ENCODE measurements around the gene S100A3.
A peak's percentile ranks its signal among the peaks of the same experiment; 100 is the strongest.
"Not testable (repeated sequence)": the region's sequence is repeated elsewhere in the genome, so short reads cannot be mapped to it uniquely, and the experiment has no call there.

Gene S100A3

DNA sequence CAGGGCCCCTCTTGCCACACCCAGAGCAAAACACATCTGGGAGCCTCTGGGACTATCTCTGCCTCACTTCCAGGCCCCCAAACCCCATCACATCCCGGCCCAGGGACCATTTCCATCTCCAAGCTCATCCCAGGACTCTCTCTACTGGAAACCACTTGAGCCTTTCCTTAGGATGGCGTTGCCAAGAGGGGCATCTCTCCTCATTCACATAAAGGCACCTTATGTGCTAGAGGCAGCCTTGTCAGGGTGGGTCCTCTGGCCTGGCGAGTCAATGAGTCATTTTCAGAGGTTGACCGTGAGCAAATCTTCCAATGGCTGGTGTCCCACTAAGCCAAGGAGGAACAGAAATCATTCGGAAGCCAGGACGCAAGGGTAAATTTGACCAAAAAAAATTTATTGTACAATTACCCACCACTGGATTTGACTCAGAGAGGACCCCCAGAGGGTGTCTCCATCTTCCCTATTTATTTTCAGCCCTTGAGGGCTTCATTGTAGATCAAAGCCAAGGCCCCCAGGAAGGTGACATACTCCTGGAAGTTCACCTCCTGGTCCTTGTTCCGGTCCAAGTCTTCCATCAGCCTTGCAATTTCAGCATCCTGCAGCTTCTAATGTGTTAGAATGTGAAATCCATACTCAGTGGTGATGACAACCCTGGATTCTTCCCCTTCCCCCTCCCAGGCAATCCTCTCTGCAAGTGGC is 14.7 kb downstream of the S100A3 start:
- DNase-seq: no peak

DNA sequence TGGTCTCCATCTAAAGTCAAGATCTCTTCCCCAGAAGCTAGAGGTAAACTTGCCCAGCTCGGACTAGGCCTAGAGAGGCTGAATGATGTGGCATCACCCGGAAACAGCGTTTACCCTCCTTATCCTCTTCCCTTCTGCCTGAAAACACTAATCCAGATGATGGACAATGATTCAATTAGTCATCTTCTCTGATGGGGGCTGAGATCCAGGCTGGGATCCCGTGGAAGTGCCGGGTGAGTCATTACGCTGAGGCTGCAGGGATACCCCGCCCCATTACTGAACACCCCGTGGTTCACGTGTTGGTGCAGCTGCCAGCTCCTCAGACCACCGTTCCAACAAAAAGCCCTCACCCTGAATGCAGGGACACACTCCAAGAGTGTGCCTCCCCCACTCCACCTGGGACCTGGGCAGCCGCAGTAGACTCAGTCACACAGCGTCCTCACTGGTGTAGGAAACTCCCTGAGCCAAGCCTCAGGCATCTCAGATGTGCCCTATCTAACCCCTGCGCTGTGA is 15.3 kb downstream of the S100A3 start:
- DNase-seq: no peak

DNA sequence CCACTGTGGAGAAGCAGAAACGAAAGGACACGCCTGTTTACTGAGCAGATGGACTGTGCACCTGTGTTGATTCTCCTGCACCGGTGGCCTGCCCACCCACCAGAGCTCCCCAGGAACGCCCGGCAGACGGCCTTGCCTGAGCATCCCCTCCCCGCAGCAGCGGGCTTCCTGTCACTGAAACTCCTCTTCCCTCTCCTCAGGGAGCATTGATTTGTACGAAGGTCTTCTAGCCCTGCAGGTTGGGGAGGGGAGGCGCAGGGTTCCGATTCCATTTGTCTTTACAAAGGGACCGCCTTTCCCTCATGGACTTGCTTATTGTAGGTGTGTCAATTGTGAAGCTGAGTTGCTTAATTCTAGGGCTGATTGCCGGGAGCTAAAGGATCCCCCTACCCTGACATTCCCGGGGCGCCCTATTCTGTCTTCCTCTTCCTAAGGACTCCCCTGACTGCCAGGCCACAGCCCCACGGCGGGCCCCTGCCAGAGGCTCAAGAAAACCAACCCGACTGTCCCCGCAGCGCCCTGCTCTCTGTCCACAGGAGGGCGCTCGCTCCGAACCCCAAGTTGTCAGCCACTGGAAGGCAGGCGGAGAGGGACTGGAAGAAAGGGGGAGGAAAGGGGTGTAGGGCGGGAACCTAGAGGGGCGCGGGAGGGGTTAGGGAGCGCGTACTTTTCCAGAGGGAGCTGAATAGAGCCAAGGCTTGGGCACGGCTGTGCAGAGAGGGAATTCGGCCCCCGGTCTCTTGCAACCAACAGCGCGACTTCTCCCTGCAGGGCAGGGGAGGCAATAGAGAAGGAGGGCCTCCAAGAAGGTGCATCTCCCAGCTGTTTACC is 16.1 kb downstream of the S100A3 start:
- peak; percentile 64 for DNase-seq

DNA sequence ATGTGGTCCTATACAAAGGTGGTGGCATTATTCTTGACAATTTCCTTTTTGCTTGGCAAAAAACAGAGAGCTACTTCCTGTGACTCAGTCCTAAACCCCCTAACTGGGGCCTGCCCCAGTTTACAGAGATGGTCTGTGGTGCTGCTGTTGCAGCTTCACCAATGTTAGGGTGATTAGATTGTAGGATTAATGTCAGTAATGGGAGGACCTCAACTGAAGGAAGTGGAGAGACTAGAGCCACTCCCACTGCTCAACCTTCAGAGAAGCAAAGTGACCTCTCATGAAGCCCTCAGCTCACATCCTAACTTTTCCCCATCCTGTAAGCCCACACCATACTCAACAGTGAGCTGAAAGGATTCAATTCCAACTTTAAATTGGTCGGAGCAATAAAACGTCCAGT is 16.9 kb downstream of the S100A3 start:
- no peak for DNase-seq

DNA sequence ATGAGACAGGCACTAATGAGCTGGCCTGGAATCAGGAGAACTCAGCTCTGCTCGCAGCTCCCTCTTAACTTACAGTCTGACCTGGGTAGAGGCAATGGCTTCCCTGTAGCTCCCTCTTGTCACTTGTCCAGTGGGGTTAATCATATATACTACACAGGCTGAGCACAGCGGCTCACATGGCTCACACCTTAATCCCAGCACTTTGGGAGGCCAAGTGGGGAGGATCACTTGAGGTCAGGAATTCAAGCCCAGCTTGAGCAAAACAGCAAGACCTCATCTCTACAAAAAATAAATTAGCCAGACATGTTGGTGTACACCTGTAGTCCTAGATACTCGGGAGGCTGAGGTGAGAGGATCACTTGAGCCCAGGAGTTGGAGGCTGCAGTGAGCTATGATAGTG is 17.4 kb downstream of the S100A3 start:
- DNase-seq: no peak

DNA sequence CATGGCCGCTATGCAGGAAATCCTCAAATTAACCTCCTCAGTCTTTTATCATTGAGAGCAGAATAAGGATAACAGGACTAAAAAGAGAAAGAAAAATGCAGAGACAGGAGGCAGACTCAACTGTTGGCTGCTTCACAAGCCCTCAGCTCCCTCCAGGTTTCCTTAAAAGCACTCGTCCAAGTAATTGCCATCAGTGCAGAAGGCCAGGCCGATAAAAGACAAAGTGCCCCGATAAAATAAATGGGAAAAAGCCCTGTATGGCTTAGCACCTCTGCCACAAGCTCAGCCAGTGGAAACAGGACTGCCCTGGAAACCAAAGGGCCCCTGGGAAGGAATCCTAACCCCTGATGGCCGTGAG is 21.4 kb downstream of the S100A3 start:
- no peak for DNase-seq

DNA sequence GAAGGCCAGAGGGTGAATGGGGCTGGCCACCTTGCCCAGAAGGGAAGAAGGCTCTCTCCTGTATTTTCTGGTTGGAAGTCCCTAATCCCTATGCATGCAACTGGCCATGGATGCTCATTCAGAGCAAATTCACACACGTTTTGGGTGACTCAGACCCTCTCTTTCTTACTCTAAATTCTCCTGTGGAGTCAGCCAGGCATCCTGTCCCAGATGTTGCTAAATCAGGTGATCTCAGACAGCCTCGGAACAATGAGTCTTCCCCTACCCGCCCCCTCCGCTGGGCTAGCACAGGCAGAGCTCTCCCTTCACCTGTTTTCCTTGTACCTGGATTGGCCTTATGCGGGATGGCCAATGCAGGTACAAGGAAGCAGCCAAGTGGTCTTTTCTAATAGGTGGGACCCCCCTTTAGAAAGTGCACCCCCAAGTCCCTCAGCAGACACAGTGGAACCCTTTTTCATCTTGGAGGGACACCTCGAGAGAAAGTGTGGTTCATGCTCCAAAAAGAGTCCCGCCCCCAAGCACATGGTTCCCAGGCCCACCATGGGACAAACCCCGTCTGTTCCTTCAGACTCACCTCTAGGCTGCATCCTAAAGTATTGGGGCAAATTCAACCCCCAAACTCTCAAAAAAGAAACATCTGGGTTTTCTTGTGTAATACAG is 21.9 kb downstream of the S100A3 start:
- DNase-seq: no peak

DNA sequence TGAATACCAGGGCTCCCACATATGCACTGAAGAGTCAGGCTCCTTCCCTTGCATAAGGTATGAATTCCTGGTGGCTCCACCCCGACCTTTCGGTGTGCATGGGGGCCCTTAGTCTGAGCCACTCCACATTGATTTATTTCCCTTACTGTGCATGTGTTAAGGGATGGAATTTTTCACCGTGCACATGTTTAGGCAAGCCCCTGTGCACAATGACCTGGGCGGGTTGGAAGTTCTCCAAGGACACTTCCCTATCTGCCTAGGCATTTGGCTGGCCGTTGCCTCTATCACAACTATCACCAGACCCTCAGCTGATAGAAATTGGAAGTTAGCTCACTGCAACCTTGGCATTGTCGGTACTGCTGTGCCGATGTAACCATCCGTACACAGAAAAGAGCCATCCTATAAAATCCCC is 22.9 kb downstream of the S100A3 start:
- peak; percentile 35 for DNase-seq

DNA sequence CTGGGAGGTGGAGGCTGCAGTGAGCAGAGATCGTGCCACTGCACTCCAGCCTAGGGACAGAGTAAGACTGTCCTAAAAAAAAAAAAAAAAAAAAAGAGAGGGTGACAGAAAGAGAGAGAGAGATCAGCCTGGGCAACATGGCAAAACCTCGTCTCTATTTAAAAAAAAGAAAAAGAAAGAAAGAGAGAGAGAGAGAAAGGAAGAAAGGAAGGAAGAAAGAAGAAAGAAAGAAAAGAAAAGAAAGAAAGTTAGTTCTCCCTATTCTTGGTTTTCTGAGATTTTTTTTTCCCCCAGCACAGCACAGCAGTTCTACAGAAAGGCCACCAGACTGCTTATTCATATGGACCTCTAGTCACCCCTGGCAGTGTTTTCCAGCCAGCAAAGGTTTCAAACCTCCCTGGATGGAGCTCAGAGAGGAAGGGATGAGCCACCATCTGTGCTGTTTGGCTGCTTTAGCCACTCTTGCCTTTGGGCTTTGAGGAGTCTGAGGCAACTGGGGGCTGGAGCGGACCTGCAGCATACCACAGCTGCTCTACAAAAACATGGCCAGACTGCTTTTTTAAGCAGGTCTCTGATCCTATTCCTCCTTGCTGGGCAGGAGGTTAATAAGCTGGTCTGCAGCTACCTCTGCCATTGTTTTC is 23.9 kb downstream of the S100A3 start:
- no peak for DNase-seq

DNA sequence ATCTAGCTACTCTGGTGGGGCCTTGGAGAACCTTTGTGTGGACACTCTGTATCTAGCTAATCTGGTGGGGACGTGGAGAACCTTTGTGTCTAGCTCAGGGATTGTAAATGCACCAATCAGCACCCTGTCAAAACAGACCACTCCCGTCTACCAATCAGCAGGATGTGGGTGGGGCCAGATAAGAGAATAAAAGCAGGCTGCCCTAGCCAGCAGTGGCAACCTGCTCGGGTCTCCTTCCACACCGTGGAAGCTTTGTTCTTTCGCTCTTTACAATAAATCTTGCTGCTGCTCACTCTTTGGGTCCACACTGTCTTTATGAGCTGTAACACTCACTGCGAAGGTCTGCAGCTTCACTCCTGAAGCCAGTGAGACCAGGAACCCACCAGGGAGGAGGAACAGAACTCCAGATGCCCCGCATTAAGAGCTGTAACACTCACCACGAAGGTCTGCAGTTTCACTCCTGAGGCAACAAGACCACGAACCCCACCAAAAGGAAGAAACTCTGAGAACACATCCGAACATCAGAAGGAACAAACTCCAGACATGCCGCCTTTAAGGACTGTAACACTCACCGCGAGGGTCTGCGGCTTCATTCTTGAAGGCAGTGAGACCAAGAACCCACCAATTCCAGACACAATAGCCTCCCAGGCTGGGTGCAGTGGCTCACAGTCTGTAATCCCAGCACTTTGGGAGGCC is 26.6 kb downstream of the S100A3 start:
- not testable (repeated sequence) for DNase-seq

DNA sequence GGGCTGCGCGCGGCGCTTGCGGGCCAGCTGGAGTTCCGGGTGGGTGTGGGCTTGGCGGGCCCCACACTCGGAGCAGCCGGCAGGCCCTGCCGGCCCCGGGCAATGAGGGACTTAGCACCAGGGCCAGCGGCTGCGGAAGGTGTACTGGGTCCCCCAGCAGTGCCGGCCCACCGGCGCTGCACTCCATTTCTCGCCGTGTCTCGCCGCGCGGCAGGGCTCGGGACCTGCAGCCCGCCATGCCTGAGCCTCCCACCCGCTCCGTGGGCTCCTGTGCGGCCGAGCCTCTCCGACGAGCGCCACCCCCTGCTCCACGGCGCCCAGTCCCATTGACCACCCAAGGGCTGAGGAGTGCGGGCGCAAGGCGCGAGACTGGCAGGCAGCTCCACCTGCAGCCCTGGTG is 27.2 kb downstream of the S100A3 start:
- DNase-seq: not testable (repeated sequence)

DNA sequence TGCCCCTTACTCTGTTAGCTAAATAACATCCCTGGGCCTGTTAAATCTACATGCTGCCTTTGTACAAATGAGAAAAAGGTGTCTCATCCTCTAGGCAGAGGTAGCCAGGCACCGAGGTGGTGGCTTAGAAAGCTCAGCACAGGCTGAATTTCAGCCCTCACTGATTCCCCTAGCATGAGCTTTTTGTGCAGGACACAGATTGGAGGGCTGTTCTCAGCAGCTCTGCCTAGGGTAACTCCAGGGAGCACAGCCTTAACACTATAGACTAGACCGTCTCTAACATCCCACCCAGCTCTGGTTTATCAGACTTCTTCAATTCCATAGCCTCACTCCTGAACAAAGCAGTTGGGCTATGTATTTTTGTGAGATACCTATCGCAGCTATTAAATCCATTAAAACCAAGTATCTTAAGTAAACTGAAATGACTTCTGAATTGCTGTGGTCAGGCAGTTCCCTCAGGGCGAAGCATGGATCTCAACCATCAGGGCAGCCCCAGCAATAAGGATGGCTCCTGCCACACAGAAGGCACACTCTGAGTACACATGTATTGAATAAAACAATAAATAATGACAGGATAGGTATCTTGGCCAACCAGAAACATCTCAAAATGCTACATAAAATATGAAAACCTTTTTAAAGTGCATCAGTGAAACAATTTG is 28.1 kb downstream of the S100A3 start:
- DNase-seq: no peak

DNA sequence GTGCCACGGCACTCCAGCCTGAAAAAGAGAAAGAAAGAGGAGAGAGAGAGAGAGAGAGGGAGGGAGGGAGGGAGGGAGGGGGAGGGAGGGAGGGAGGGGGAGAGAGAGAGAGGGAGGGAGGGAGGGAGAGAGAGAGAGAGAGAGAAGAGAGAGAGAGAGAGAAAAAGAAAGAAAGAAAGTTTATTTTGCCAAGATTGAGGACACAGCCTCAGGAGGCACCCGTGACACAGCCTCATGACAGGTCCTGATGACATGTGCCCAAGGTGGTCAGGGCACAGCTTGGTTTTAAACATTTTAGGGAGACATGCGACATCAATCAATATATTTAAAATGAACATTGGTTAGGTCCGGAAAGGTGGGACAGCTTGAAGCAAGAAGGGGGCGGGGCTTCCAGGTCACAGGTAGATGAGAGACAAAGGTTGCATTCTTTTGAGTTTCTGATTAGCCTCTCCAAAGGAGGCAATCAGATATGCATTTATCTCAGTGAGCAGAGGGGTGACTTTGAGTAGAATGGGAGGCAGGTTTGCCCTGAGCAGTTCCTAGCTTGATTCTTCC is 28.8 kb downstream of the S100A3 start:
- not testable (repeated sequence) for DNase-seq

DNA sequence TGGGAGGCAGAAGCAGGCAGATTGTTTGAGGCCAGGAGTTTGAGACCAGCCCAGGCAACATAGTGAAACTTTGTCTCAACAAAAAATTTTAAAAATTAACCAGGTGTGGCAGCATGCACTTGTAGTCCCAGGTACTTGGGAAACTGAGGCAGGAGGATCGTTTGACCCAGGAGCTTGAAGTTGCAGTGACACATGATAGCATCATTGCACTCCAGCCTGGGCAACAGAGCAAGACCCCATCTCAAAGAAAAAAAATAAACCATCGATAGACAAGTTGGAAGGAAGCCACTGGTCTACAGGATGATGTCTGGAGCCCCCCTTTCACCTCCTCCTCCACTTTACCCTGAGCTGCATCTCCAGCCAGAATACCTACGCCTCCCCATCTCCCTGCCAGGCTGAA is 29.8 kb downstream of the S100A3 start:
- no peak for DNase-seq

DNA sequence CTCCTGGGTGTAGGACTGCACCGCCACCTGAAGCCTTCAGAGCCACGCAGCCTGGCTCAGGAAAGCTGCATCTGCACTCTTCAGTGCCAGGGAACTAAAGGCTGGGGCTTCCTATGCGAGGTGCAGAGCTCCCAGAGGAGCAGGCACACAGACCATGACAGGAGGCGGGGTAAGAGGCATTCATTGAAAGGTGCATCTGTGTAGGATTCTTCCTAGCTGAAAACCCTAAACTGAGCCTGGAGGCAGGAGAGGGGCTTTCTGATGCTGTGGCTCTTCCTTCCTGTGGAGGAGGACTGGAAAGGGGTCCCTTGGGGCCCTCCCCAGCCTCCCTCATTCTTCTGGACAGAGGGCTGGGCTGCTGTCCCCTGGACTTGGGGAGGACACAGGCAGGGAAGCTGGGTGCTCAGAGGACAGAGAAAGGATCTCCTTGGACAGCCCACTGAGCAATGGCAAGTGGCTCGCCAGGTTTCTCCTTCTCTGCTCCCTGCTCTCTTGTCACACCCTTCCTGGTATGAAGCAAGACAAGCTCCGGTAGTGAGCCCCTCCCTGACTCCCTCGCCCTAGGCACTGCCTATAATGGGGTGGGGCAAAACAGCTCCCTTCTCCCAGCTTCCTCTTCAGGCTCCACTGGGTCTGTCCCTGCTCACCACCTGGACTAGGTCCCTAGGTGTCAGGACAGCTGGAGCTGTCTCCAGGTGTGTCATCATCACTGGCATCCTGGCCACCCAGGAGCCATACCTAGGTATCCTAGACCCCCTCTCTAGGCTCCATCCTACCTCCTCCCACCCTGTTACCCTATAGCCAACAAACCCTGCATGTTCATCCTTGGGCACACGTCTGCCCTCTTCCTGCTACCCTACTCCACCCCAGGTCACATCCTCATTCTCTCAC is 33.3 kb downstream of the S100A3 start:
- DNase-seq: peak; percentile 65

DNA sequence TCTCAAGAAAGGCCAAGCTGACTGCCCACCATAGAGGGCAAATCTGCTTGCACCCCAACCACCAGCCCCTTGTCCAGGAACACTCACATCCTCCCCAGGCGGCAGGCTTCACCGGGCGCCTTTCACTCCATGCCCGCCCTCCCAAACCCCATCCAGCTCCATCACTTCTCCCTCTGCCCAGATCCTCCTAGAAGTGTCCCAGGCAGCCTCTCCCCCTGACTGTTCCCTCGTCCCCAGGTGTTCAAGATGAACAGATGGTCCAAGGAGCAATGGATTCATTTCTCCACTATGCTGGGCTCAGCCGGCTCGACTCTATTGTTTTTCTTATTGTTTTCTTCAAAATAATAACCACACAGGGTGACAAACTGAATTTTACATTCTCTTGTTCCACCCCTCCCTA is 35.4 kb downstream of the S100A3 start:
- DNase-seq: no peak

DNA sequence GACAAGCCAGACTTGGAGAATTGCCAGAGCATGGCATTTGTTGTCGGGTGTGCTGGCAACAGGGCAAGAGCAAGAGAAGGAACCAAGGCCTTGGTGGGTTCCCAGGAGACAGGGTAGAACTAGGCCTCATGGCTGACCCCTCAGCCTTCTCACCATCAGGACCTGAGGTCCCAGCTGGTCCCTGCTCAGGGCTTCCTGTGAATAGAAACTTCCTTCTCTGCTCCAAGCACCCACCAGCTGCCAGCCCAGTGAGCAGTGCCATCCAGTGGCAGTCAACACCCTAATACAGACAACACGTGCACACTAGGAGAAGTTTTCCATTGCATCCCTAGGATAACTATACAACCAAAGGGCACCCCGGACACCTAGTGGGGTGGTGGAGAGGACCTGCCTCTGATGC is 36.0 kb downstream of the S100A3 start:
- no peak for DNase-seq

DNA sequence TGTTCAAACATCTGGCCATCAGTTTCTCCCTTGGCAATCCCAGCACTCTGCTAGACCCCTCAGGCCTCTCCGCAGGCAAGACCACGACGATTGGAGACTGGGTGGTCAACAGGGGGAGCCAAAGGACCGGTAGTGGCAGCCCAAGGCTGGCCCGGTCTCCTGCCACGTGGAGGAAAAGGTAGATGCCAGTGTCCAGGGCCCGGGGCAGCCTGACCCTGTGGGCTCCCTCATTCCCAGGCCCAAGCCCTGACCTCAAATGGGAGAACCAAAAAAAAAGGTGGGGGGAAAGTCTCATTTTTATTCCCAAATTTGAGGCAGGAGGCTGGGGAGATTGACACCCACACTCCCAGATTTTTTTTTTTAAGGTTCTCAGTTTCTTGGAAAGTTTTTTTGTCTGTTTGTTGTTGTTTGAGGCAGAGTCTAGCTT is 38.1 kb downstream of the S100A3 start:
- DNase-seq: peak; percentile 60

DNA sequence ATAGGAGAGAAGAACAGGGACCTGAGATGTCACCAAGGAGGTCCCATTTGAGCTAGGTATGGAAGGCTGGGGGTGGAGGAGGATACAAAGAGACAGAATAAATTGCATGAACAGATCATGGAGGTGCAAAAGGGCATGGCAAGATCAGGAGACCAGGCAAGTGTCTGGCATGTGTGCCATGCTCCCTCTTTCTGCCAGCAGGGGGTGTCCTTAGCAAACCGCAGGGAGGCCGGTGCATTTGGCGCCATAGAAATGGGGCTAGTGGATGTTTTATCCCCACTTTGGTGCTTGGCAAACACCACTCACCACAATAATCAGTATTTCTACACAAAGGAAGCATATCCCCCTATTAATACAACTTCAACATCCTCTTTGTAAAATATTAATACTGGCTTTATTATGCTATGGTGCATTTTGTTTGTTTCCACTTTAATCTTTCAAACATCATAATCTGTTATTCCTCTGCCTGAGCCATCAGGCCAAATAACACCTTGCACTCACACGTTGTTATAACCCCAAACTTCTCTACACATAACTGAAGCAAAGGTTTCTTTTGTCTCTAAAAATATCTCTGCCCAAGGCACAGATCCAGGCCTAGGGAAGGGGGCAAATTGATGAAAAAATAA is 39.2 kb downstream of the S100A3 start:
- DNase-seq: no peak

DNA sequence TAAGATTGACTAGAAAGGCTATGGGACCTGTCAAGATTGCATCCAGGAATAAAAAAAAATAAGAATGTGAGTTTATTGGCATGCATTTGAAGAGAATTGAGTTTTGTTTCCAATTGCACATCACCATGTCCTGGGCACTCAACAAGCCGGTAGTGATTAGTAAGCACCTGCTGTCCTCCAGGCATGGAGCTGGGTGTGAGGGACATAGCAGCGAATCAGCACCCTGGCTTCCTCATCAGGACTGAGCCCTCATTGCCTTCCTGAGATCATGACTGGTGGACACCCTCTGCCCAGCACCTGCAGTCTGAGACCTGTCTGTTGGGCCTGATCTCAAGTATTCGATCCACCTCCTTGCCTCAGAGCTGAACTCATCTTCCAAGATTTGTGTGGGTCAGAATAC is 40.0 kb downstream of the S100A3 start:
- no peak for DNase-seq
